Nephron progenitor cell (in vitro differentiated cells): ENCODE measurements around the gene SBF2.

Experiments
- DNase-seq: peaks from one replicate; pipeline ENCODE4 v3.0.0; 2021
- H3K27ac Mint-ChIP-seq: 2 replicates; pipeline ENCODE4 v1.8.0; 2021; ENCODE audit warnings: mild to moderate bottlenecking, moderate library complexity, mixed read lengths
- H3K27me3 Mint-ChIP-seq: 2 replicates; pipeline ENCODE4 v1.8.0; 2021; ENCODE audit warnings: mild to moderate bottlenecking, low read depth, mixed read lengths; ENCODE audit not compliant: poor library complexity
- H3K36me3 Mint-ChIP-seq: 2 replicates; pipeline ENCODE4 v1.8.0; 2021; ENCODE audit warnings: low read depth, mixed read lengths
- H3K4me1 Mint-ChIP-seq: 2 replicates; pipeline ENCODE4 v1.8.0; 2021; ENCODE audit warnings: mixed read lengths
- H3K4me3 Mint-ChIP-seq: 2 replicates; pipeline ENCODE4 v1.8.0; 2021; ENCODE audit warnings: mild to moderate bottlenecking, moderate library complexity, mixed read lengths
- H3K9me3 Mint-ChIP-seq: 2 replicates; pipeline ENCODE4 v1.8.0; 2021; ENCODE audit warnings: mild to moderate bottlenecking, moderate library complexity, mixed read lengths
- CTCF ChIP-seq: fragments of 200-600 bp; sonication (generic); IDR thresholded peaks from 2 replicates; pipeline ENCODE4 v1.5.0; 2021; ENCODE audit warnings: antibody characterized with exemption

The SBF2 gene

GRCh38 chr11:9893474-9893873 lies 400.5 kb downstream of the SBF2 start:
- Mint-ChIP-seq H3K36me3 (peaks cover 32% of the 10 kb centered on the region), H3K27ac (peak overlapping the region; percentile 44), H3K9me3 (peaks cover 27% of the 10 kb centered on the region), H3K4me3 (no peak overlapping the region), H3K4me1 (peaks cover 8% of the 10 kb centered on the region), H3K27me3 (peaks cover 3% of the 10 kb centered on the region)
- no peak for DNase-seq
- TF ChIP-seq CTCF: no peak

GRCh38 chr11:9888938-9889337 lies 405.1 kb downstream of the SBF2 start:
- Mint-ChIP-seq H3K27me3 (no peaks in the 10 kb centered on the region), H3K4me3 (no peak overlapping the region), H3K27ac (peak overlapping the region; percentile 13), H3K4me1 (peaks cover 8% of the 10 kb centered on the region), H3K36me3 (peaks cover 16% of the 10 kb centered on the region), H3K9me3 (peaks cover 6% of the 10 kb centered on the region)
- no peak for DNase-seq
- TF ChIP-seq CTCF: no peak

GRCh38 chr11:9887472-9887871 lies 406.5 kb downstream of the SBF2 start:
- peak overlapping the region; percentile 84 for H3K27ac Mint-ChIP-seq
- no peak overlapping the region for H3K4me3 Mint-ChIP-seq
- H3K4me1 Mint-ChIP-seq: no peaks in the 10 kb centered on the region

GRCh38 chr11:9886595-9886994 lies 407.4 kb downstream of the SBF2 start:
- no peak for DNase-seq
- no peak for TF ChIP-seq CTCF
- H3K4me1 Mint-ChIP-seq: peaks cover 4% of the 10 kb centered on the region
- peaks cover 16% of the 10 kb centered on the region for H3K36me3 Mint-ChIP-seq
- H3K4me3 Mint-ChIP-seq: no peak overlapping the region
- no peak overlapping the region for H3K27ac Mint-ChIP-seq
- no peaks in the 10 kb centered on the region for H3K9me3 Mint-ChIP-seq
- H3K27me3 Mint-ChIP-seq: no peaks in the 10 kb centered on the region

More at GRCh38 chr11:9887472-9887871, 406.5 kb downstream of the SBF2 start:
- H3K27me3 Mint-ChIP-seq: no peaks in the 10 kb centered on the region
- DNase-seq: no peak
- no peaks in the 10 kb centered on the region for H3K9me3 Mint-ChIP-seq
- TF ChIP-seq CTCF: no peak
- H3K36me3 Mint-ChIP-seq: peaks cover 11% of the 10 kb centered on the region

GRCh38 chr11:9884601-9885000 lies 409.4 kb downstream of the SBF2 start:
- H3K27me3 Mint-ChIP-seq: no peaks in the 10 kb centered on the region
- H3K9me3 Mint-ChIP-seq: no peaks in the 10 kb centered on the region
- H3K36me3 Mint-ChIP-seq: peaks cover 19% of the 10 kb centered on the region
- peaks cover 6% of the 10 kb centered on the region for H3K4me1 Mint-ChIP-seq
- peak overlapping the region; percentile 82 for H3K27ac Mint-ChIP-seq
- DNase-seq: no peak
- no peak overlapping the region for H3K4me3 Mint-ChIP-seq
- no peak for TF ChIP-seq CTCF

GRCh38 chr11:9880657-9881056 lies 413.4 kb downstream of the SBF2 start:
- no peak for TF ChIP-seq CTCF
- no peak overlapping the region for H3K4me3 Mint-ChIP-seq
- H3K36me3 Mint-ChIP-seq: peaks cover 40% of the 10 kb centered on the region
- DNase-seq: no peak
- peaks cover 3% of the 10 kb centered on the region for H3K27me3 Mint-ChIP-seq
- no peak overlapping the region for H3K27ac Mint-ChIP-seq
- peaks cover 22% of the 10 kb centered on the region for H3K9me3 Mint-ChIP-seq
- peaks cover 16% of the 10 kb centered on the region for H3K4me1 Mint-ChIP-seq
